D721Med (cell line): ENCODE measurements around the gene KIAA0040.

Source experiments
- DNase-seq: peaks from one replicate; pipeline ENCODE4 v3.0.0; 2011; ENCODE audit warnings: low spot score; ENCODE audit not compliant: insufficient read length
- FAIRE-seq: peaks from 2 replicates; lab custom pipeline; 2011; peaks lifted over from hg19 to GRCh38; lab: Jason Lieb, UNC
- TF ChIP-seq, protein P1 (sequence below): IDR thresholded peaks from 2 replicates; pipeline ENCODE4 v1.5.1; 2012; ENCODE audit warnings: mild to moderate bottlenecking, control low read depth; ENCODE audit not compliant: insufficient read depth; ENCODE audit errors: missing control alignments

KIAA0040 gene

GRCh38 chr1:175172503-175172902 is 20.1 kb downstream of the KIAA0040 start:
- DNase-seq (no peak), FAIRE-seq (no peak)
- TF ChIP-seq, protein P1, sequence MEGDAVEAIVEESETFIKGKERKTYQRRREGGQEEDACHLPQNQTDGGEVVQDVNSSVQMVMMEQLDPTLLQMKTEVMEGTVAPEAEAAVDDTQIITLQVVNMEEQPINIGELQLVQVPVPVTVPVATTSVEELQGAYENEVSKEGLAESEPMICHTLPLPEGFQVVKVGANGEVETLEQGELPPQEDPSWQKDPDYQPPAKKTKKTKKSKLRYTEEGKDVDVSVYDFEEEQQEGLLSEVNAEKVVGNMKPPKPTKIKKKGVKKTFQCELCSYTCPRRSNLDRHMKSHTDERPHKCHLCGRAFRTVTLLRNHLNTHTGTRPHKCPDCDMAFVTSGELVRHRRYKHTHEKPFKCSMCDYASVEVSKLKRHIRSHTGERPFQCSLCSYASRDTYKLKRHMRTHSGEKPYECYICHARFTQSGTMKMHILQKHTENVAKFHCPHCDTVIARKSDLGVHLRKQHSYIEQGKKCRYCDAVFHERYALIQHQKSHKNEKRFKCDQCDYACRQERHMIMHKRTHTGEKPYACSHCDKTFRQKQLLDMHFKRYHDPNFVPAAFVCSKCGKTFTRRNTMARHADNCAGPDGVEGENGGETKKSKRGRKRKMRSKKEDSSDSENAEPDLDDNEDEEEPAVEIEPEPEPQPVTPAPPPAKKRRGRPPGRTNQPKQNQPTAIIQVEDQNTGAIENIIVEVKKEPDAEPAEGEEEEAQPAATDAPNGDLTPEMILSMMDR, result no peak

DNA sequence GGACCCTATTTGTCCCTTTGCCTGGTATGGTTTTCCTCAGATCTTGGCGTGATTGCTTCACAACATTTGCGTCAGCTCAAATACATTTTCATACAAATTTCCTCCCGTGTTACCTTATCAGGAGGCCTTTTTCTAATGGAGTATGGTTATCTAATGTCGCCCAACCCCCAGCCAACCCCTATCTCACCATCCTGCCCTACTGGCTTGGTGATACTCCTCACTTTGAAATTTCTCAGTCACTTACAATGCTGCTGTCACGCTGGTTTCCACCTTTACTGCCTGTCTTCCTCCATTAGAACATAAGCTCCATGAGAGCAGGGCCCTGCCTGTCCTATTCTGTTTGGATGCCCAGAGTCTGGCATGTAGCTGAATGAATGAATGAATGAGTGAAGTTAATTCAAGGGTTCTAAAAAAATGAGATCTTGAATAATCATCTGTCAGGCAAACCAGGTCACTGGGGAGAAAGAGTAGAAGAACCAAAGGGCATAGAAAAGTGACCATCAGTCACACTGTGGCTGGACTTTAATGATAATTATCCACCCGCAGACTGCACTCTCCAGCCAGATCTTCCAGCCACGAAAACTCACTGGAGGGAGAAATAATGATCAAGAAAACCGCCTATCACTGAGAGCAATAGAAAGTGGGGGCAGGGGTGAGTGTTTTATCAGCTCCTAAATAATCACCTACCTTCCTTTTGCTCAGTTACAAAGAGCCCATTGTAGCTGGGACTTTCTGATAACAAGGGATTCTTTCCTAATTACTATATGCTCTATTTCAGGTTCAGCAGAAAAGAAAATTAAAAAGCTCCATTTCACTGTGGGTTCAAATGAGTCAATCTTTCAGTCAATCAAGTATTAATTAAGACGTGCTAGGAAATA is 21.3 kb downstream of the KIAA0040 start:
- TF ChIP-seq, protein P1, result no peak
- FAIRE-seq (no peak), DNase-seq (no peak)

DNA sequence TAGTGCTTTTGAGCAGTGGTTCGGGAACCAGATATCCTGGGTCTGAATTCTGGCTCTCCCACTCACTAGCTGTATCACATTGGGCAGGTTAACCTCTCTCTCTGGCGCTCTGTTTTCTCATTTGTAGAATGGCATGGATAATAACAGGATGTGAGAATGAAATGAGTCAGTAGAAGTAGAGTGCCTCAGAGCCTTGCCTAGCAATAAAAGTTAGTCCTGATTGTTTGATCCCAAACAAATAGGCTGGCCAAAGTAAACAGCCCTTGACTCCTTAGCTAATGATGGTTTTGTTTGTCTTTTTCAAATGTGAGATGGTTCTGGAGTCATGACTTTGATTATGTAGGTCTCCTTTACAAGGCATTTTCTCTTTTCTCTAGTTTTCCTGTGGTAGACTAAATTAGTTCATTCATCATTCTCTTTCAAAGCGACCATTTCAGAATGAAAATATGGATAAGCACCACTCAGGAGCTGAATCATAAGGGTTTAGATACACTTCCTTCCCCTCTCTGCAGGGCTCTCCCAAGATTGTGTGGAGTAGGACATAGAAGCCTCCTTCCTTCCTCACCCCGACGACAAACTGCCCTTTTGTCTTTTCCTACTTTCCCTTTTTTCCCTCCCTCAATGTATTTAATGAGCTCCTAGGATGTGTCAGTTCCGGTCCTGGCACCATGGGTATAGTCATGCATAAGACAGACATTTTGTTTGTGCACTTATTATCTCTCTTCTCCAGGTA is 23.1 kb downstream of the KIAA0040 start:
- FAIRE-seq, result no peak
- TF ChIP-seq, protein P1, result no peak
- no peak for DNase-seq

DNA sequence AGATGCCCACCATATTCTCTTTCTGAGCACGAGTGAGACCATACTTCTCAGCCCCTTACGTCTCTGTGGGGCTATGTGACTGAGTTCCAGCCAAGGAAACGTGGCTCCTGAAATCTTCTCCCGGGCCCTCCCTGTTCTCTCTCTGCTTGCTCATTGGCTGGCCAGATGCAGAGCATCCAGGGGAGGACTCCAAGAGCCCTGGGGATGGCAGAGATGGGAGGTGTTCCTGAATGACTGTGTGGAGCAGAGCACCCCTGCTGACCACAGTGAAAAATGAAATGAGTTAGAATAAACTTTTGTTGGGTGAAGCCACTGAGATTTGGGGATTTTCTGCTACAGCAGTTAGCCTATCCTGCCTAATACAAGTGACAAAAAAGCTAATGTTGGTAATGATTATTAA is 23.8 kb downstream of the KIAA0040 start:
- FAIRE-seq, result no peak
- TF ChIP-seq, protein P1, result no peak
- DNase-seq, result no peak

- DNase-seq (no peak), FAIRE-seq (no peak)
- TF ChIP-seq, protein P1, result no peak
These were observed 24.7 kb downstream of the KIAA0040 start for GRCh38 chr1:175167861-175168260.

- no peak for DNase-seq
- TF ChIP-seq, protein P1, result no peak
- FAIRE-seq, result no peak
These were observed 25.8 kb downstream of the KIAA0040 start for GRCh38 chr1:175166746-175167145.
